Dedifferentiated amniotic fluid mesenchymal stem cell (primary cell): Measurements from ENCODE around the gene SLC37A4.
"Not testable (repeated sequence)": the region's sequence is repeated elsewhere in the genome, so short reads cannot be mapped to it uniquely, and the experiment has no call there.

Source experiments
- DNase-seq: peaks from one replicate; pipeline ENCODE4 v3.0.0-alpha.2; 2016; ENCODE audit errors: extremely low spot score

SLC37A4 gene

DNA sequence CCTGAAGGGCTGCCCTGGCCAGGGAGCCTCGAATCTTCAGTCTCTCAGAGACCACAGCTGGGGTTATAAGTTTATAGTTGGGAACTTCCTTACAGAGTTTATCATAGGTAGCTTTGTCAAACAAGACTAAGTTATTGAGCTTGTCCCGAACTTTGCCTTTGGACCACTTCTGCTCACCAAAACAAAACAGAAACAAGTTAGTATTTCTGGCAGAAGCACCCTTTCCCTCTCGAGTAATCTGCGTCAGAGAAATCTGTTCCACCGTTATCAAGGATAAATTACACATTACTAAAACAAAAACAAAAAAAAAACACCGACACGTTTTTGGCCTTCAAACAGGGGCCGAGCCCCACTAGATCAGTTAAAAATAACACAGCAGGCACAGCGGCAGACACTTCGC, 13.3 kb downstream of the SLC37A4 start:
- DNase-seq, result not testable (repeated sequence)

DNA sequence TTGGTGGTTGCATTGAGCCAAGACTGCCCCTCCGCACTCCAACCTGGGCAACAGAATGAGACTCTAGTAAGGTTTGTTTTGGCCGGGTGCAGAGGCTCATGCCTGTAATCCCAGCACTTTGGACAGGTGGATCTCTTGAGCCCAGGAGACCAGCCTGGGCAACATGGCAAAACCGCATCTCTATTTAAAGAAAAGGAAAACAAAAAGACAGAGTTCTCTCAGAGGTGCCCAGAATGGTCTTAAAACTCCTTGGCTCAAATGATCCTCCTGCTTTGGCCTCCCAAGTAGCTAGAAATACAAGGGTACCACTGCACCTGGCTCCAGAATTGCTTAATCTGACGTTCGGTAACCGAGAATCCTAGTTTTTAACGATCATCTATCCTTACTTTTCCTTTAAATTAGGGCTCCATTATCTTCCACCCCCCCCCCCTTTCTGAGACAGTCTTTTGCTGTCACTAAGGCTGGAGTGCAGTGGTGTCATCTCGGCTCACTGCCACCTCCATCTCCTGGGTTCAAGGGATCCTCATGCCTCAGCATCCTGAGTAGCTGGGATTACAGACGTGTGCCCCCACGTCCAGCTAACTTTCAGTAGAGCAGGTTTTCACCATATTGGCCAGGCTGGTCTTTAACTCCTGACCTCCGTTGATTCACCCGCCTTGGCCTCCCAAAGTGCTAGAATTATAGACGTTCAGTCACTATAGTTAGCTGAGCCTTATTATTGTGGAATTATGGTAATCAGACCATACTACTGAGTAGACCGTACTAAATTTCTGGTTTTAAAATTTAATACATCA, 14.3 kb downstream of the SLC37A4 start:
- no peak for DNase-seq

DNA sequence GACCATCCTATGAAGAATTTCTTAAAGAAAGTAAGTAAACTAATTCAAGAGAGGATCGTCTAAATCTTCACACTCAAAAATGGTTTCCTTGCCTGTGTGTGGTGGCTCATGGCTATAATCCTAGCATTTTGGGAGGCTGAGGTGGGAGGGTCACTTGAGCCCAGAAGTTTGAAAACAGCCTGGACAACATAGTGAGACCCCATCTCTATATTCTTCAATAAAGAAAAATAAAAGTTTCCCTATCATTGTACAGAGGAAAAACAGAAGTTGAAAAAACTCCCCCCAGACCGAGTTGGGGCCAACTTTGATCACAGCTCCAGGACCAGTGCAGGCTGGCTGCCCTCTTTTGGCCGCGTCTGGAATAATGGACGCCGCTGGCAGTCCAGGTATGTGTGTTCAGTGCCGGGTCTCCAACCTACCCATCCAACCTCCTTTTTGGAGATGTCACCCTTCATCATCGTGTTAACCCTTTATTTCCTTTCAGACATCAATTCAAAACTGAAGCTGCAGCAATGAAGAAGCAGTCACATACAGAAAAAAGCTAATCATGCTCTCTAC, 15.5 kb downstream of the SLC37A4 start:
- no peak for DNase-seq

DNA sequence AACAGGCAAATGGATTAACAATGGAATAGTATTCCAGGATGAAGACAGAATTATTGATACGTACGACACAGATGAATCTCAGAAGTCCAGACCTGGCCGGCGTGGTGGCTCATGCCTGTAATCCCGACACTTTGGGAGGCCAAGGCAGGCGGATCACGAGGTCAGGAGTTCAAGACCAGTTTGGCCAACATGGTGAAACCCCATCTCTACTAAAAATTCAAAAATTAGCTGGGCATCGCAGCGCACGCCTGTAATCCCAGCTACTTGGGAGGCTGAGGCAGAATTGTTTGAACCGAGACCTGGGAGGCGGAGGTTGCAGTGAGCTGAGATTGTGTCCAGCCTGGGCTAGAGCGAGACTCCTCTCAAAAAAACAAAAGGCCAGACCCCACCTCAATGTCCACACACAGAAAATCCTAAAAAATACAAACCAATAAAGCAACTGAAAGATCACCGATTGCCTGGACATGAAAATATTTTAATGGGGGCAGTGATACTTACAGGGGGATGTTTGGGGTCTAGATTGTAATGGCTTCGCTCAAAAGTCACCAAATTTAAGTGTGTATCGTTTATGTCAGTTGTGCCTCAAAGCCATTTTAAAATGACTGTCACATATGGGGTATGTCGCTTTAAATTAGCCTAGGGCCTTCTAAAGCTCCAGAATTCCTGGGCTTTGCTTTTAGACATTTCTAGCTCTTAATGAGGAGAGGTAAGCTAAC, 16.3 kb downstream of the SLC37A4 start:
- no peak for DNase-seq

- DNase-seq, result no peak
Measured at GRCh38 chr11:119012629-119013170, 18.0 kb downstream of the SLC37A4 start.

DNA sequence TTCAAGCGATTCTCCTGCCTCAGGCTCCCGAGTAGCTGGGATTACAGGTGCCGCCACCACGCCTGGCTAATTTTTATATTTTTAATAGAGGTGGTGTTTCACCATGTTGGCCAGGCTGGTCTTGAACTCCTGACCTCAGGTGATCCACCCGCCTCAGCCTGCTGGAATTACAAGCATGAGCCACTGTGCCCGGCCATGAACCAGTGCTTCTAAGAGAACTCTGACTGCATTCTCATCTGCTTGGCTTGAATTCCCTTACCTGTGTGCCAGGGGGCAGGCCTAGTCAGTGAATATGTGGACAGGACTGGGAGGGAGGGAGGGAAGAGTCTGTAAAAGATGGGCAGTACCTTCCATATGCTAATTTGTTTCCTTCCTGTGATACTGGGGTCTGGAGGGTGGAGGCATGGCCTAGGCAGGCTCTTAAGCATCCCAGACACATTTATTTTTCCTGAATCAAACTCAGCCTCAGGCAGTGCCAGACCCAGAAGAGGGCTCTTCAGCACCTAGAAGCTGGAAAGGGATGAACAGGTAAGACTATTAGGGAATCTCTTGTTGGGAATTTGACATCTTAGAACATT, 19.1 kb downstream of the SLC37A4 start:
- no peak for DNase-seq

GRCh38 chr11:119006656-119007055, 24.0 kb downstream of the SLC37A4 start:
- no peak for DNase-seq

- no peak for DNase-seq
Measured at GRCh38 chr11:119000906-119001305, 29.8 kb downstream of the SLC37A4 start.

DNA sequence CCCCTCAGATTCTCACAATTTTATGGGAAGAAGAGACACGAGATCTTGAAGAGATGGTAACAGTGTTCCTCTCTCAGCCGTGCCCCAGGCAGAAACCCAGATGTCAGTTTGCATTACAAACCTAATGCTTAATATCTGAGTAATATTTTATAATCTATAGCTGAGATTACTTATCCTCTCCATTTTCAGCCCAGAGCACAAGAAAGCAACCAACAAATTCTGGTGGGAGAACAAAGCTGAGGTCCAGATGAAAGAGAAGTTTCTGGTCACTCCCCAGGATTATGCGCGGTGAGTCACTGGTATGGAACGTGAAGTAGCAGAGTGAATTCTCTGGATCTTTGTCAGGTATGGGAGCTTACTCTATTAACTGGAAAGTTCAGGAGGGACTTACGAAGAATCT, 31.9 kb downstream of the SLC37A4 start:
- DNase-seq, result no peak

DNA sequence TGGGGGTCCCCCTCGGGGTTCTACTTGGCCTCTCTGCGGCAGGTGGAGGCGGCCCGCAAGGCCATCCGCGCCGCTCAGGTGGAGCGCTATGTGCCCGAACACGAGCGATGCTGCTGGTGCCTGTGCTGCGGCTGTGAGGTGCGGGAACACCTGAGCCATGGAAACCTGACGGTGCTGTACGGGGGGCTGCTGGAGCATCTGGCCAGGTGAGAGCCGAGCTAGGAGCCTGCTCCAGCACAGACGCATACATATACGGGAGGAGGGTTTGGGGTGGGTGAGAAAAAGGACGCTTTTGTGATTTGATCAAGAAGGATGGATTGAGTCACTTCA, 32.3 kb downstream of the SLC37A4 start:
- no peak for DNase-seq

GRCh38 chr11:118997627-118998387, 32.9 kb downstream of the SLC37A4 start, which contains the start of gene CENATAC:
CENATAC (plus strand) TSS chr11:118998138; CDS start chr11:118998198, 60 bp downstream.
- DNase-seq, result peak; percentile 73

DNA sequence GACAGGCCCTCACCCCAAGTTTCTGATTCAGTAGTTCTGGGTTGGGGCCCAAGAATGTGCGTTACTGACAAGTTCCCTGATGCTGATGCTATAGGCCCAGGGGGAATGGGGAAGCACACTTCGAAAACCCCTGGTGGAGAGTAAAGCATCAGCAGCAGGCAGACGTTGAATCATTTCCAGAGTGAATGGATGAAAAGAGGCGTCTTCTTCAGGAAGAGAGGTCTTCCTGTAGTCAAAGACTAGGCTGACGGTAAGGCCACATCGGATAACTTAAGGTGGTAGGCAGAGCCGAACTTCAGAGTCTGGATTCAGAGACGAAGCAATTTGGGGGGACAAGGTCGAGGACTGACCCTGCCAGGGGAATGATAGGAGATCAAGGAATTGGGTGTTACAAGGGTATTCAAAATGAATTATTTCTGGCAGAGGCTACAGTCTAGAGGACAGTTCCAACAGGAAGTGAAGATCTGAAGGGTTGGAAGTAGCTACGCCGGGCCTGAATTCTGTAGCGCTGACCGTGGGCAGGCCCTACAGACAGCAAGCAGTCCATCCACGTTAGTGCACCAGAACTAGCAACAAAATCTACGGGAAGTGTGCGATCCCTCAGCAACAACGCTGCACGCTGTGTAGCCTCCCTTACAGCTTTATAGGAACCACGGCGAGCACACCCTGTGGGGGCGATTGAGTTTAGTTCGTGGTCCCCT, 33.6 kb downstream of the SLC37A4 start:
- no peak for DNase-seq

DNA sequence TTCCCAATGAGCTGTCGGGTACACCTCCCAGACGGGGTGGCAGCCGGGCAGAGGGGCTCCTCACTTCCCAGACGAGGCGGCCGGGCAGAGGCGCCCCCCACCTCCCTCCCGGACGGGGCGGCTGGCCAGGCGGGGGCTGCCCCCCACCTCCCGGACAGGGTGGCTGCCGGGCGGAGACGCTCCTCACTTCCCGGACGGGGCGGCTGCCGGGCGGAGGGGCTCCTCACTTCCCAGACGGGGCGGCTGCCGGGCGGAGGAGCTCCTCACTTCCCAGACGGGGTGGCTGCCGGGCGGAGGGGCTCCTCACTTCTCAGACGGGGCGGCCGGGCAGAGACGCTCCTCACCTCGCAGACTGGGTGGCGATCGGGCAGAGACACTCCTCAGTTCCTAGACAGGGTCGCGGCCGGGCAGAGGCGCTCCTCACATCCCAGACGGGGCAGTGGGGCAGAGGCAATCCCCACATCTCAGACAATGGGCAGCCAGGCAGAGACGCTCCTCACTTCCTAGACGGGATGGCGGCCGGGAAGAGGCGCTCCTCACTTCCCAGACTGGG, 39.1 kb downstream of the SLC37A4 start:
- not testable (repeated sequence) for DNase-seq

DNA sequence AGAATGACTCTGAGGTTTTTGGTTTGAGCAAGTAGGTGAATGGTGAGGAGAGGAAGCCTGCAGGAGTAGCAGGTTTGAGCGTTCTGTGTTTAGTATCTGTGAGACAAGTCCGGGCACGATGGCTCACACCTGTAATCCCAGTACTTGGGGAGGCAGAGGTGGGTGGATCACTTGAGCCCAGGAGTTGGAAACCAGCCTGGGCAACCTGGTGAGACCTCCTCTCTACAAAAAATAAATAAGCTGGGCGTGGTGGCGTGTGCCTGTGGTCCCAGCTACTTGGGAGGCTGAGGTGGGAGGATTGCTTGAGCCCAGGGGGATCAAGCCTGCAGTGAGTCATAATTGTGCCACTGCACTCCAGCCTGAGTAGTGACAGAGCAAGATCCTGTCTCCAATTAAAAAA, 42.4 kb downstream of the SLC37A4 start:
- no peak for DNase-seq

GRCh38 chr11:118984825-118985224, 45.9 kb downstream of the SLC37A4 start:
- DNase-seq, result no peak

DNA sequence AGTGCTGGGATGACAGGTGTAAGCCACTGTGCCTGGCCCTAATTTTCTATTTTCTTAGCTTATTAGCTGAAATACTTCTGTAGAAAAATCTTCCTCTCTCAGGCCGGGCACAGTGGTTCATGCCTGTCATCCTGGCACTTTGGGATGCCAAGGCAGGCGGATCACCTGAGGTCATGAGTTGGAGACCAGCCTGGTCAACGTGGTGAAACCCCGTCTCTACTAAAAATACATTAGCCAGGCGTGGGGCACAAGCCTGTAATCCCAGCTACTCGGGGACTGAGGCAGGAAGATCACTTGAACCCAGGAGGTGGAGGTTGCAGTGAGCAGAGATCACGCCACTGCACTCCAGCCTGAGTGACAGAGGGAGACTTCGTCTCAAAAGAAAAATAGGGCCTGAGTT, 46.3 kb downstream of the SLC37A4 start:
- DNase-seq, result not testable (repeated sequence)

- no peak for DNase-seq
Measured at GRCh38 chr11:118980191-118980881, 50.3 kb downstream of the SLC37A4 start.

DNA sequence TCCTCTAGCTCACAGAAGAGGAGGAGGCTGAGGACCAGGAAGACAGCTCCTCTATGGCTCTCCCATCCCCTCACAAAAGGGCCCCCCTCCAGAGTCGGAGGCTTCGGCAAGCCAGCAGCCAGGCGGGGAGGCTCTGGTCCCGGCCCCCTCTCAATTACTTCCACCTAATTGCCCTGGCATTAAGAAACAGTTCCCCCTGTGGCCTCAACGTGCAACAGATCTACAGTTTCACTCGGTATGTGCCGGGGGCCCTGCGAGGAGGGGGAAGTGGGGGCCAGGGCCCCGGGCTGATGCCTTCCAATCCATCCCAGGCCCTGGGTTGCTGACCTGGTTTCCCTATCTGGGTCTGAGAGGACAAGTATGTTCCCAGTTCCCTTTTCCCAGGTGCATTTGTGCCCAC, 51.2 kb downstream of the SLC37A4 start:
- DNase-seq, result no peak

- DNase-seq, result no peak
Measured at GRCh38 chr11:118975771-118976709, 54.6 kb downstream of the SLC37A4 start.
